ENCODE measurements around the gene WNT11. TPM values are rescaled to one million over a fixed set of nuclear protein-coding genes. Genes with fewer than 3 reads are reported as not detected.

WNT11 gene
- total and polyA plus RNA-seq, 2 of the 13 experiments (the other 11 are each of a cell fraction or from before 2014, with no cell fraction given): 0.34 to 0.66 TPM

DNA sequence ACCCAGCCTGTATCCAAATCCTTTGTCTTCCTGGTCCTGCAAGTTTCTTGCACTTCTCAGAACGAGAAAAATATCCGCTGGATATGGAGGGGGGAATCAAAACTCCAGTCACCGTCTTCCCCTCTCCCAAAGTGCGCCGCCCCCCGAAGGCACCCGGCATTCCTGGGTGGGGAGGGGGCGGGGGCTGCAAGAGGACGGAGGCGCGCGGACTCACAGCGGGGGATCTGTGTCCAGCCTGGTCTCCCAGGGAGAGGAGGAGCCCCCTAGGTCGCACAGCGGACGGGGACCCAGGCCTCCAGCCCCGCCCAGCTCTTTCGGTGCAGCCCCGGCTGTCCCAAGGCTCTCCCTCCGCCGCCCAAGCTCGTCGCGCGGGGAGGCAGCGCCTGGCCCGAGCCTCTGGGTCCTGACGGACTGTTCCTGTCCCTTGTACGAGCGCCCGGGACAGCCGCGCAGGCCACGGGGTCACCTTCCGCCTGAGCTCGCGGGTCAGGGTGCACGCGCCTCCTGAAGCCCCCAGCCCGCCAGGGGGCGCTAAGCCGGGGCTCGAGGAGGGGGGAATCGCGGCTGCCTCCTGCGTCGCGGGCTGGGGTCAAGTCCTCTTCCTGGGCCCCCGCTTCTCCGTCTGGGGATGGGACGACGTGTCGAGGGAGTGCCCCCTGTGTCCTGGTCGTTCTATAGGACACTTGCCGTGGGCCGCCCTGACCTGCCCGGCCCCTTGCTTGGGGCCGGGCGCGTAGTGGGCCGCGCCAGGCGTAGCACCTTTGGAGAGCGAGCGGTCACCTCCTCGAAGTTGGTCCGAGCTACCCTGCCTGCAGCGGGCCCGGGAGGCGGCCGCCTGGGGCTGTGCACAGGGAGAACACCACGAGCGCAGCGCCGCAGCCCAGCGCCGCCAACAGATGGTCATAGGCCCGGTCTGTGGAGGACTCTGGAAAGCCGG is 2.4 kb upstream of the WNT11 start (continued):
- TF ChIP-seq, protein P1, sequence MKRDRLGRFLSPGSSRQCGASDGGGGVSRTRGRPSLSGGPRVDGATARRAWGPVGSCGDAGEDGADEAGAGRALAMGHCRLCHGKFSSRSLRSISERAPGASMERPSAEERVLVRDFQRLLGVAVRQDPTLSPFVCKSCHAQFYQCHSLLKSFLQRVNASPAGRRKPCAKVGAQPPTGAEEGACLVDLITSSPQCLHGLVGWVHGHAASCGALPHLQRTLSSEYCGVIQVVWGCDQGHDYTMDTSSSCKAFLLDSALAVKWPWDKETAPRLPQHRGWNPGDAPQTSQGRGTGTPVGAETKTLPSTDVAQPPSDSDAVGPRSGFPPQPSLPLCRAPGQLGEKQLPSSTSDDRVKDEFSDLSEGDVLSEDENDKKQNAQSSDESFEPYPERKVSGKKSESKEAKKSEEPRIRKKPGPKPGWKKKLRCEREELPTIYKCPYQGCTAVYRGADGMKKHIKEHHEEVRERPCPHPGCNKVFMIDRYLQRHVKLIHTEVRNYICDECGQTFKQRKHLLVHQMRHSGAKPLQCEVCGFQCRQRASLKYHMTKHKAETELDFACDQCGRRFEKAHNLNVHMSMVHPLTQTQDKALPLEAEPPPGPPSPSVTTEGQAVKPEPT (CRISPR knock-in tag; IDR thresholded peaks at IDR 0.05; ENCODE audit: low read depth): no peak
- TF ChIP-seq ZNF562 (CRISPR knock-in tag; IDR thresholded peaks at IDR 0.05; ENCODE audit: borderline replicate concordance) (no peak), MIER3 (CRISPR knock-in tag; IDR thresholded peaks at IDR 0.05; ENCODE audit: borderline replicate concordance) (no peak), ZNF354B (CRISPR knock-in tag; IDR thresholded peaks at IDR 0.05) (no peak), CBFB (CRISPR knock-in tag; IDR thresholded peaks at IDR 0.05) (no peak), MAF1 (CRISPR knock-in tag; IDR thresholded peaks at IDR 0.05; ENCODE audit: borderline replicate concordance) (no peak), SIN3A (IDR thresholded peaks at IDR 0.05; ENCODE audit: borderline replicate concordance, low read depth, low read length) (no peak), TP53 (CRISPR knock-in tag; conservative IDR thresholded peaks at IDR 0.05) (0 out of 2 replicates have a peak, but pooled peaks have one; percentile 39), ZNF20 (CRISPR knock-in tag; IDR thresholded peaks at IDR 0.05) (no peak), HNRNPH1 (optimal IDR thresholded peaks at IDR 0.05; ENCODE audit: low read depth, low read length) (no peak), NCOR1 (IDR thresholded peaks at IDR 0.05; ENCODE audit: borderline replicate concordance, low read length) (no peak), ZNF781 (CRISPR knock-in tag; IDR thresholded peaks at IDR 0.05; ENCODE audit: borderline replicate concordance, not compliant biosample characterization) (peak; percentile 45), ERF (CRISPR knock-in tag; IDR thresholded peaks at IDR 0.05) (no peak)
- TF ChIP-seq, protein P2, sequence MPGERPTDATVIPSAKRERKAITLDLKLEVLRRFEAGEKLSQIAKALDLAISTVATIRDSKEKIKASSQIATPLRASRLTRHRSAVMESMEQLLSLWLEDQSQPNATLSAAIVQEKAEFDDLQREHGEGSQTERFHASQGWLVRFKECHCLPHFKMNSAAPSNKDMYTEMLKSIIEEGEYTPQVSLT (CRISPR knock-in tag; IDR thresholded peaks at IDR 0.05; ENCODE audit: borderline replicate concordance, low read depth): no peak
- TF ChIP-seq, protein P3, sequence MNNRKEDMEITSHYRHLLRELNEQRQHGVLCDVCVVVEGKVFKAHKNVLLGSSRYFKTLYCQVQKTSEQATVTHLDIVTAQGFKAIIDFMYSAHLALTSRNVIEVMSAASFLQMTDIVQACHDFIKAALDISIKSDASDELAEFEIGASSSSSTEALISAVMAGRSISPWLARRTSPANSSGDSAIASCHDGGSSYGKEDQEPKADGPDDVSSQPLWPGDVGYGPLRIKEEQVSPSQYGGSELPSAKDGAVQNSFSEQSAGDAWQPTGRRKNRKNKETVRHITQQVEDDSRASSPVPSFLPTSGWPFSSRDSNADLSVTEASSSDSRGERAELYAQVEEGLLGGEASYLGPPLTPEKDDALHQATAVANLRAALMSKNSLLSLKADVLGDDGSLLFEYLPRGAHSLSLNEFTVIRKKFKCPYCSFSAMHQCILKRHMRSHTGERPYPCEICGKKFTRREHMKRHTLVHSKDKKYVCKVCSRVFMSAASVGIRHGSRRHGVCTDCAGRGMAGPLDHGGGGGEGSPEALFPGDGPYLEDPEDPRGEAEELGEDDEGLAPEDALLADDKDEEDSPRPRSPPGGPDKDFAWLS (CRISPR knock-in tag; IDR thresholded peaks at IDR 0.05; ENCODE audit: borderline replicate concordance): no peak
